SU-DHL-6 (cell line): ENCODE data around the gene INTS1.
A peak's percentile ranks its signal among the peaks of the same experiment; 100 is the strongest.

Experiments used
- H2AFZ ChIP-seq: fragments of 200-600 bp; sonication (generic); 2 replicates; pipeline ENCODE4 v1.6.1; 2014; ENCODE audit warnings: low read depth, mild to moderate bottlenecking, moderate library complexity, mixed read lengths, antibody characterized with exemption, low read length; ENCODE audit not compliant: severe bottlenecking
- H3F3A ChIP-seq: fragments of 200-600 bp; shearing (Covaris generic); 2 replicates; pipeline ENCODE4 v1.6.0; 2016; ENCODE audit warnings: antibody characterized with exemption, mild to moderate bottlenecking; ENCODE audit not compliant: insufficient read depth
- H3K27ac ChIP-seq: fragments of 200-600 bp; sonication (generic); 2 replicates; pipeline ENCODE4 v1.5.1; 2016; ENCODE audit warnings: low read depth, mild to moderate bottlenecking, low read length, moderate library complexity, mixed read lengths
- H3K27me3 ChIP-seq: fragments of 200-600 bp; sonication (generic), shearing (Covaris generic); 2 replicates; pipeline ENCODE4 v1.6.0; 2014; ENCODE audit warnings: mild to moderate bottlenecking, low read length
- H3K36me3 ChIP-seq: fragments of 200-600 bp; sonication (generic); 2 replicates; pipeline ENCODE4 v1.6.1; 2014; ENCODE audit warnings: mild to moderate bottlenecking, low read length, mixed read lengths
- H3K4me2 ChIP-seq: fragments of 300-600, 200-600 bp; shearing (Covaris generic), sonication (generic); 2 replicates; pipeline ENCODE4 v1.6.0; 2014; ENCODE audit warnings: low read length, low read depth, mild to moderate bottlenecking; ENCODE audit not compliant: poor library complexity, severe bottlenecking
- H3K4me3 ChIP-seq: fragments of 200-600 bp; sonication (generic); 2 replicates; pipeline ENCODE4 v1.5.1; 2014; ENCODE audit warnings: antibody characterized with exemption, low read length, mild to moderate bottlenecking, mixed read lengths; ENCODE audit not compliant: insufficient read depth, poor library complexity, severe bottlenecking
- H3K79me2 ChIP-seq: fragments of 200-600 bp; sonication (generic); 2 replicates; pipeline ENCODE4 v1.6.1; 2014; ENCODE audit warnings: mild to moderate bottlenecking, low read length, moderate library complexity; ENCODE audit not compliant: insufficient read depth
- H3K9ac ChIP-seq: fragments of 200-600 bp; sonication (generic); 2 replicates; pipeline ENCODE4 v1.7.0; 2014; ENCODE audit warnings: mild to moderate bottlenecking, low read length
- H3K9me2 ChIP-seq: fragments of 200-600 bp; sonication (generic); replicated peaks from 2 replicates; pipeline ENCODE4 v1.6.1; 2014; ENCODE audit warnings: low read length; ENCODE audit not compliant: insufficient read depth
- H3K9me3 ChIP-seq: fragments of 200-600 bp; sonication (generic); 2 replicates; pipeline ENCODE4 v1.6.1; 2014; ENCODE audit warnings: low read length, mixed read lengths; ENCODE audit not compliant: insufficient read depth
- H4K20me1 ChIP-seq: fragments of 200-600 bp; sonication (generic); 2 replicates; pipeline ENCODE4 v1.6.1; 2014; ENCODE audit warnings: low read depth, mild to moderate bottlenecking, antibody characterized with exemption, low read length, moderate library complexity, mixed read lengths
- EZH2phosphoT487 ChIP-seq: fragments of 200-600 bp; sonication (generic), shearing (Covaris generic); conservative IDR thresholded peaks from 2 replicates; pipeline ENCODE4 v1.6.1; 2018; ENCODE audit warnings: mild to moderate bottlenecking, antibody characterized with exemption, low read length, moderate library complexity, mixed read lengths
- TF ChIP-seq, protein P1 (sequence below): fragments of 200-600 bp; sonication (generic); IDR thresholded peaks from one replicate; pipeline ENCODE4 v1.5.1; 2017; ENCODE audit warnings: antibody characterized with exemption, mild to moderate bottlenecking, low read length, moderate library complexity; ENCODE audit not compliant: insufficient read depth, poor library complexity, severe bottlenecking

Gene INTS1

GRCh38 chr7:1441615-1442354 lies 62.4 kb downstream of the INTS1 start:
- Histone ChIP-seq H3K27me3 (no peaks in the 10 kb centered on the region), H3K4me3 (no peak overlapping the region), H3K27ac (no peak overlapping the region), H3K9me3 (no peaks in the 10 kb centered on the region), H3K9ac (no peak overlapping the region), H3K36me3 (no peaks in the 10 kb centered on the region), H4K20me1 (no peaks in the 10 kb centered on the region), H3F3A (no peaks in the 10 kb centered on the region), H3K79me2 (no peaks in the 10 kb centered on the region), H3K4me2 (no peak overlapping the region), H3K9me2 (no peaks in the 10 kb centered on the region), H2AFZ (no peak overlapping the region)
- TF ChIP-seq EZH2phosphoT487: 0 out of 2 replicates have a peak, but pooled peaks have one; percentile 40
- TF ChIP-seq, protein P1, sequence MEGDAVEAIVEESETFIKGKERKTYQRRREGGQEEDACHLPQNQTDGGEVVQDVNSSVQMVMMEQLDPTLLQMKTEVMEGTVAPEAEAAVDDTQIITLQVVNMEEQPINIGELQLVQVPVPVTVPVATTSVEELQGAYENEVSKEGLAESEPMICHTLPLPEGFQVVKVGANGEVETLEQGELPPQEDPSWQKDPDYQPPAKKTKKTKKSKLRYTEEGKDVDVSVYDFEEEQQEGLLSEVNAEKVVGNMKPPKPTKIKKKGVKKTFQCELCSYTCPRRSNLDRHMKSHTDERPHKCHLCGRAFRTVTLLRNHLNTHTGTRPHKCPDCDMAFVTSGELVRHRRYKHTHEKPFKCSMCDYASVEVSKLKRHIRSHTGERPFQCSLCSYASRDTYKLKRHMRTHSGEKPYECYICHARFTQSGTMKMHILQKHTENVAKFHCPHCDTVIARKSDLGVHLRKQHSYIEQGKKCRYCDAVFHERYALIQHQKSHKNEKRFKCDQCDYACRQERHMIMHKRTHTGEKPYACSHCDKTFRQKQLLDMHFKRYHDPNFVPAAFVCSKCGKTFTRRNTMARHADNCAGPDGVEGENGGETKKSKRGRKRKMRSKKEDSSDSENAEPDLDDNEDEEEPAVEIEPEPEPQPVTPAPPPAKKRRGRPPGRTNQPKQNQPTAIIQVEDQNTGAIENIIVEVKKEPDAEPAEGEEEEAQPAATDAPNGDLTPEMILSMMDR: no peak

DNA sequence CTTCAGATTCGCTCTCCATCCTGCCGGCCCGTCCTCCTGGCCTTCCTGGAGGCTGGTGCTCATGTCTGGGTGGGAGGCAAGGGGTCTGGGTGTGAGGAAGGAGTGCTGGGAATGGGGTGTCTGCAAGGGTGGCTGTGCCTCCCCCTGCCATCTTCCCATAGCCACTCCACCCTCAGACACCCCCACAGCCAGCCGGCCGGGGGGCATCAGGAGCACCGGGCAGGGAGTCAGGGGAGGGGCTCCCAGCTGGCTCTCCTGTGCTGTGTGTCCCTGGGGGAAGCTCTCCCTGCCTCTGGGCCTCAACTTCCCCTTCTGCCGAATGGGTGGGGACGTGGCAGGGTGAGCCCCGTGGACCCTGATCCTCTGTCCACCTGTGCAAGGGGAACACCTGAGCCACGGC lies 63.6 kb downstream of the INTS1 start:
- Histone ChIP-seq H3K9me2 (no peaks in the 10 kb centered on the region), H3K27me3 (no peaks in the 10 kb centered on the region), H3K36me3 (no peaks in the 10 kb centered on the region), H2AFZ (no peak overlapping the region), H3K9ac (no peak overlapping the region), H3K9me3 (no peaks in the 10 kb centered on the region), H3K4me2 (no peak overlapping the region), H4K20me1 (no peaks in the 10 kb centered on the region), H3K4me3 (no peak overlapping the region), H3F3A (no peaks in the 10 kb centered on the region), H3K79me2 (no peaks in the 10 kb centered on the region), H3K27ac (no peak overlapping the region)
- TF ChIP-seq EZH2phosphoT487: no peak
- TF ChIP-seq, protein P1: no peak

DNA sequence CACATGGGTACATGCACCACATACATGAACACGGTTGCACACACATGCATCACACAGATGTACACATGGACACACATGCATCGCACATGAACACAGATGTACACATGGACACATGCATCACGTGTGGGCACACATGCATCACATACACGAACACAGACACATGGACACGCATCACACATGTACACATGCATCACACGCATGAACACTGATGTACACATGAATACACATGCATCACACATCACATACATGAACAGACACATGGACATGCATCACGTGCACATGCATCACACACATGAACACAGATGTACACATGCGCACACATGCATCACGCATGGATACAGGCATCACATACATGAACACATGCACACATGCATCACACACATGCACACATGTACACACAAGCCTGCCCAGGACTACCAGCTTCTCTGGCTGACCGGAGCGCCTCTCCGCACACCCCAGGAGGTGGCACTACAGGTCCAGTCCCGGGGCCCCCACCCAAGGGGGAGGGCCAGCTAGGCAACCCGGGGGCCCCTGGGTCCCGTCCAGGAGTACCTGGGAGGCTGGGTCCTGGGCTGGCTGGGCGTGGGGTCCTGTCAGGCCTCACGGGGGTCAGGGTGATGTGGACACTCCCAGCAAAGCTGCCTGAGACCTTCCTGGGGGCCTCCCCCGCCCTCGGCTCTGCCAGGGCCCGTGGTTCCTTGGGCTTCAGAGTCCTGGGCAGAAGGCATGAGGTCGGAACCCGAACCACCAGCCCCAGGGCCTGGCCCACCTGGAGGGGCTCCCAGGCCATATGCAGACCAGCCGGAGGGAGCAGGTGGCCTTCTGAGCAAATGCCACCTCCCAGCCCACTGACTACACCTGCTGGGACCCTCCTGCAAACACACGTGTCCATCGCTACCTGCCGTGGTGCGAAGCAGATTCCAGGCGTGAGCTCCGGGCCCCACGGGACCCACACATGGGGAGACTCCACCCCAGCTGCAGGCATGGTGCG lies 64.5 kb downstream of the INTS1 start:
- no peak overlapping the region for H2AFZ ChIP-seq
- H3K9me2 ChIP-seq: no peaks in the 10 kb centered on the region
- H3K9me3 ChIP-seq: no peaks in the 10 kb centered on the region
- no peak overlapping the region for H3K27ac ChIP-seq
- H3K36me3 ChIP-seq: no peaks in the 10 kb centered on the region
- no peaks in the 10 kb centered on the region for H3K79me2 ChIP-seq
- no peak overlapping the region for H3K4me3 ChIP-seq
- H3K27me3 ChIP-seq: no peaks in the 10 kb centered on the region
- TF ChIP-seq, protein P1: no peak
- no peak for TF ChIP-seq EZH2phosphoT487
- H4K20me1 ChIP-seq: no peaks in the 10 kb centered on the region
- H3K4me2 ChIP-seq: no peak overlapping the region
- no peaks in the 10 kb centered on the region for H3F3A ChIP-seq
- no peak overlapping the region for H3K9ac ChIP-seq
